Ovary (tissue), 9 donors: ENCODE measurements around the gene NUTM1. TPM values are rescaled to one million over a fixed set of nuclear protein-coding genes. Genes with fewer than 3 reads are reported as not detected.

Experiments
- DNase-seq, 5 donors: peaks; one replicate each; pipeline ENCODE4 v3.0.0-alpha.2; 2019 to 2020
- H3K27ac ChIP-seq, 2 donors: fragments of 200-600 bp; one replicate each; pipeline versions ENCODE4 v1.5.1 to v1.8.0; 2019 to 2022
- H3K27me3 ChIP-seq: fragments of 200-600 bp; one replicate; pipeline ENCODE4 v1.8.0; 2022
- H3K36me3 ChIP-seq: fragments of 200-600 bp; sonication (generic); one replicate; pipeline ENCODE4 v1.5.1; 2019
- H3K4me1 ChIP-seq: one replicate; pipeline ENCODE4 v1.8.1; 2013; ENCODE audit warnings: mild to moderate bottlenecking, moderate library complexity; ENCODE audit not compliant: insufficient read depth
- H3K4me3 ChIP-seq: fragments of 200-600 bp; sonication (generic); one replicate; pipeline ENCODE4 v1.5.1; 2017
- H3K9me3 ChIP-seq, 2 donors: fragments of 200-600 bp in 1 of 2; sonication (generic) in 1 of 2; one replicate each; pipeline versions ENCODE4 v1.5.1 to v1.8.1; 2013 to 2019; ENCODE audit warnings: mild to moderate bottlenecking in 1 of 2, moderate library complexity in 1 of 2
- EP300 ChIP-seq: sonication (generic); formaldehyde crosslinking; IDR thresholded peaks from one replicate; pipeline ENCODE4 v1.6.1; 2017; ENCODE audit warnings: antibody characterized with exemption
- POLR2A ChIP-seq: fragments of 450-650 bp; IDR thresholded peaks from one replicate; pipeline ENCODE4 v1.6.1; 2017; ENCODE audit warnings: antibody characterized with exemption, mild to moderate bottlenecking, moderate library complexity
- WGBS, 3 donors: extraction: QIAGEN DNeasy Blood & Tissue Kit in 1 of 3; methylation state at CpG; one replicate each; pipeline versions ENCODE4 v1.1.5 to v1.1.7; 2013 to 2017; 5-methylcytosine and 5-hydroxymethylcytosine counted together
- intact Hi-C, 4 donors: fragments of 100-400 bp; cut with DNase I; formaldehyde crosslinking; loops; one replicate each; pipeline versions ENCODE4 v1.11.0 to v1.15.1; 2022 to 2023
- polyA plus RNA-seq, 2 donors: library from polyadenylated mRNA; stranded (reverse); fragments of 200-250 nt in 1 of 2; fragments of 350-450 nt in 1 of 2; fragmentation: Illumina TruSeq in 1 of 2; extraction: RNeasy Lipid Tissue Mini Kit (QIAGEN cat#74804) in 1 of 2; gene quantifications; one replicate each; pipeline ENCODE4 v1.2.3, GENCODE V29; 2013 to 2014
- total RNA-seq, 7 donors: library from RNA; depleted of rRNA in 2 of 7; stranded (reverse); fragments of >200 nt in 2 of 7; fragmentation: NEBNext Ultra II Directional in 3 of 7; extraction: Animal tissue kit (Norgen Biotek cat#: 25700) in 3 of 7; gene quantifications; one replicate each; pipeline versions ENCODE4 v1.1.0 to v1.2.4, GENCODE V29; 2016 to 2023
- TF ChIP-seq, protein P1 (sequence below), 3 donors: fragments of 450-650 bp in 2 of 3; fragments of 200-600 bp in 1 of 3; IDR thresholded peaks; one replicate each; pipeline versions ENCODE4 v1.5.1 to v1.8.0; 2016 to 2022; ENCODE audit warnings: antibody characterized with exemption in 3 of 3, mild to moderate bottlenecking in 1 of 3
- donor health status: DM: no; HTN: no; CAD: no; lungs with moderate emphysema.
- donor health status: DM: no; HTN: no; CAD: no.
- donor health status: Bipolar disorder and iron deficiency.
- donor health status: DM: yes; HTN: yes; CAD: no.
- donor health status: DM: no; HTN: no; CAD: no.
- donor health status: DM: yes; HTN: yes; CAD: no.

Gene NUTM1
- total and polyA plus RNA-seq, 9 donors: not detected

GRCh38 chr15:34367101-34368081 lies 24.3 kb downstream of the NUTM1 start, which contains the start of gene LPCAT4:
TSS of gene LPCAT4 (minus strand) at chr15:34367196. CDS start at chr15:34367100, 96 bp downstream.
- H3K9me3 ChIP-seq: no peaks in the 10 kb centered on the region
- H3K4me1 ChIP-seq: no peaks in the 10 kb centered on the region
- intact Hi-C loops: loop anchor here in 1 of 4 donors (10.0 kb wide), 1 partner anchor 133 kb away; no protein-coding TSS in a partner anchor
- WGBS, 3 donors: 0 to 1% (median 0%) methylated on average over 30 to 80 of the region's 80 CpGs
- TF ChIP-seq, protein P1, sequence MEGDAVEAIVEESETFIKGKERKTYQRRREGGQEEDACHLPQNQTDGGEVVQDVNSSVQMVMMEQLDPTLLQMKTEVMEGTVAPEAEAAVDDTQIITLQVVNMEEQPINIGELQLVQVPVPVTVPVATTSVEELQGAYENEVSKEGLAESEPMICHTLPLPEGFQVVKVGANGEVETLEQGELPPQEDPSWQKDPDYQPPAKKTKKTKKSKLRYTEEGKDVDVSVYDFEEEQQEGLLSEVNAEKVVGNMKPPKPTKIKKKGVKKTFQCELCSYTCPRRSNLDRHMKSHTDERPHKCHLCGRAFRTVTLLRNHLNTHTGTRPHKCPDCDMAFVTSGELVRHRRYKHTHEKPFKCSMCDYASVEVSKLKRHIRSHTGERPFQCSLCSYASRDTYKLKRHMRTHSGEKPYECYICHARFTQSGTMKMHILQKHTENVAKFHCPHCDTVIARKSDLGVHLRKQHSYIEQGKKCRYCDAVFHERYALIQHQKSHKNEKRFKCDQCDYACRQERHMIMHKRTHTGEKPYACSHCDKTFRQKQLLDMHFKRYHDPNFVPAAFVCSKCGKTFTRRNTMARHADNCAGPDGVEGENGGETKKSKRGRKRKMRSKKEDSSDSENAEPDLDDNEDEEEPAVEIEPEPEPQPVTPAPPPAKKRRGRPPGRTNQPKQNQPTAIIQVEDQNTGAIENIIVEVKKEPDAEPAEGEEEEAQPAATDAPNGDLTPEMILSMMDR (IDR thresholded peaks at IDR 0.05): peak; percentile 91 to 97 (median 96)
- TF ChIP-seq EP300 (no peak), POLR2A (peak; percentile 50)
- peak within 1 kb of the TSS; percentile 80 for H3K4me3 ChIP-seq
- H3K36me3 ChIP-seq: no peaks in the 10 kb centered on the region
- H3K27ac ChIP-seq: peak within 1 kb of the TSS; percentile 90 to 99
- peak; percentile 83 to 90 (median 86) for DNase-seq
- H3K27me3 ChIP-seq: no peaks in the 10 kb centered on the region

- intact Hi-C loops: loop anchor here in 1 of 4 donors (5.0 kb wide), 1 partner anchor 263 kb away; no protein-coding TSS in a partner anchor
- Histone ChIP-seq H3K36me3 (no peaks in the 10 kb centered on the region), H3K27me3 (no peaks in the 10 kb centered on the region), H3K4me3 (no peak overlapping the region), H3K4me1 (no peaks in the 10 kb centered on the region), H3K27ac (no peak overlapping the region), H3K9me3 (no peaks in the 10 kb centered on the region)
- no peak for DNase-seq
- 45 to 55% (median 47%) methylated on average over 2 of the region's 2 CpGs for WGBS, 3 donors
- no peak for TF ChIP-seq POLR2A
- TF ChIP-seq, protein P1 (IDR thresholded peaks at IDR 0.05): no peak
- no peak for TF ChIP-seq EP300
Observed at GRCh38 chr15:34370129-34370528, 27.0 kb downstream of the NUTM1 start.

DNA sequence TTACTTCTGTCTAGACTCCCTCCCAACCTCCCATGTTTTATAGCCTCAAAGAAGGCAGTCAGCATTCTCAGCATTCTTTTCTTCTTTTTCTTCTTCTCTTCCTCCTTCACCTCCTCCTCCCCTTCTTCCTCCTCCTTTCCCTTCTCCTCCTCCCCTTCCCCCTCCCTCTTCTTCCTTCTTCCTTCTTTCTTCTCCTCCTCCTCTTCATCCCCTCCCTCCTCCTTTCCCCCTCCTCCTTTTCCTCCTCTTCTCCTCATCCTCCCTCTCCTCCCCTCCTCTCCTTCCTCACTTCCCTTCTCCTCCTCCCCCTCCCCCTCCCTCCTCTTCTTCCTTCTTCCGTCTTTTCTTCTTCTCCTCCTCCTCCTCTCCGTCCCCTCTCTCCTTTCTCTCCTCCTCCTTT lies 27.5 kb downstream of the NUTM1 start:
- no peaks in the 10 kb centered on the region for H3K9me3 ChIP-seq
- no peak for TF ChIP-seq EP300
- TF ChIP-seq POLR2A: no peak
- TF ChIP-seq, protein P1 (IDR thresholded peaks at IDR 0.05): no peak
- no peaks in the 10 kb centered on the region for H3K36me3 ChIP-seq
- 28 to 58% (median 49%) methylated on average over 2 of the region's 2 CpGs for WGBS, 3 donors
- H3K27ac ChIP-seq: no peak overlapping the region
- H3K4me1 ChIP-seq: no peaks in the 10 kb centered on the region
- intact Hi-C loops: loop anchor here in 1 of 4 donors (5.0 kb wide), 1 partner anchor 263 kb away; no protein-coding TSS in a partner anchor
- no peak for DNase-seq
- no peaks in the 10 kb centered on the region for H3K27me3 ChIP-seq
- H3K4me3 ChIP-seq: no peak overlapping the region

DNA sequence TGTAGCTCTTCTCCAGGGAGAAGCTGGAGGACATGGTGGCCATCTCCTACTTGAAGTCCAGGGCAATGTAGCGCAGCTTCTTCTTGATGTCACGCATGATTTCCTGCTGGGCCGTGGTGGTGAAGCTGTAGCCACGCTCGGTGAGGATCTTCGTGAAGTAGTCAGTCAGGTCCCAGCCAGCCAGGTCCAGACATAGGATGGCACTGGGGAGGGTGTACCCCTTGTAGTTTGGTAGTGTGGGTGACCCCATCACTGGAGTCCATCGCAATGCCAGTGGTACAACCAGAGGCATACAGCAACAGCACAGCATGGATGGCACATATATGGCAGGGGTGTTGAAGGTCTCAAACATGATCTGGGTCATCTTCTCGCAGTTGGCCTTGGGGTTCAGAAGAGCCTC lies 30.8 kb downstream of the NUTM1 start:
- Histone ChIP-seq H3K9me3 (no peaks in the 10 kb centered on the region), H3K36me3 (no peaks in the 10 kb centered on the region), H3K4me1 (no peaks in the 10 kb centered on the region), H3K27me3 (no peaks in the 10 kb centered on the region), H3K4me3 (no peak overlapping the region), H3K27ac (no peak overlapping the region)
- DNase-seq: no peak
- WGBS, 3 donors: 88 to 98% (median 97%) methylated on average over 8 of the region's 8 CpGs
- intact Hi-C loops: loop anchor here in 1 of 4 donors (5.0 kb wide), 1 partner anchor 267 kb away; no protein-coding TSS in a partner anchor
- no peak for TF ChIP-seq POLR2A
- TF ChIP-seq, protein P1 (IDR thresholded peaks at IDR 0.05): no peak
- no peak for TF ChIP-seq EP300
